ENCODE data around the gene HOXD13. TPM values are rescaled to one million over a fixed set of nuclear protein-coding genes. Genes with fewer than 3 reads are reported as not detected.

Gene HOXD13
- total and polyA plus RNA-seq, 2 of the 8 experiments (the other 6 are each of a cell fraction or from before 2014, with no cell fraction given): not detected

DNA sequence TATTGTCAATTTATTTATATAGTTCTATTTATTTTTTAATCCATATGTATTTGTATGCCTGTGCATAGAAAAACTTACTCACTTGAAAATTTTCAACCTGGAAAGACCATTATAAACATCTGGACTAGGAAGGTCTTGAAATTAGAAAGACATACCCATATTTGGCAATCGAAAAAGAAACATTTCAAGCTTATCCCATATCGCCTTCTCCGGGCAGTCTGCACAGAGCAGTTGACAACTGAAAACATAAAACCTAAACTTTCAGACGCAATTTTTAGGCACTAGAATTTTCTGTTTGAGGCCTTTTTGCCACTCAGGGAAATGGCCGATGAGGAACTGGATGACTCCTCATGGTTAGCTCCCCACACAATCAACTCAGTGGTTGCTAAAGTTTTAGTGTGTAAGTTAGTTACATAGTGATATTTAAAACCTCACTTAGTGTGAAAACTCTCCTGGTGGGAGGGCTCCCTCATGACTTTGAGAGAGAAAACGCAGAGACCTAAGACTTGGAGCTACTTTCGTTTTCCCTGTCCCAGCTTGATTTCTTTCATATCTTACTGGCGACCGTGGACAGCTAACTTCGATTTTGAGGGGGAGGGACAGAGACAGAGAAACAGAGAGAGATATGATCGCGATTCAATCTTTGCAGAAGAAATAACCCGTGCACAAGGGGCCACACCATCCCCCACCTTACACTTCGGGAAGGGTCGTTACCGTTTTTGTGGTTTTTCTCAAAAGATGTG is 3.9 kb downstream of the HOXD13 start:
- Histone ChIP-seq H3K23me2 (ENCODE audit: low read depth, low read length) (peaks cover 6% of the 10 kb centered on the region), H2BK5ac (ENCODE audit: low read depth, low read length) (peak overlapping the region; percentile 14; the same call in 1 of the 2 replicates), H4K8ac (ENCODE audit: extremely low read depth, insufficient read depth, low read length) (no peak overlapping the region), H3K27ac (ENCODE audit: low read depth, low read length) (no peak overlapping the region), H4K20me1 (replicated peaks in 1 of 2; ENCODE audit: control insufficient read depth in 1 of 2, insufficient read depth in 2 of 2, low read length in 2 of 2) (peaks cover 23 to 29% of the 10 kb centered on the region in 2 experiments), H3K9me3 (ENCODE audit: insufficient read depth in 2 of 2, low read depth in 1 of 2, low read length in 1 of 2) (no peaks in the 10 kb centered on the region; a peak in 1 of 4 replicates), H3K9ac (replicated peaks in 1 of 4; ENCODE audit: extremely low read depth in 1 of 4, low read depth in 3 of 4, low read length in 3 of 4) (no peak overlapping the region), H2AFZ (ENCODE audit: low read length) (no peak overlapping the region), H4K5ac (ENCODE audit: insufficient read length, low read depth, low read length) (no peak overlapping the region), H3K18ac (ENCODE audit: extremely low read depth, low read length) (no peak overlapping the region; the same call in 1 of the 2 replicates), H3K56ac (replicated peaks; ENCODE audit: insufficient read length, low read depth, low read length) (no peak overlapping the region), H3K79me2 (ENCODE audit: control insufficient read depth in 1 of 2, insufficient read depth in 2 of 2, low read length in 2 of 2) (no peaks in the 10 kb centered on the region), H3K4me2 (ENCODE audit: insufficient read depth in 1 of 2, low read depth in 2 of 2, low read length in 2 of 2) (peak overlapping the region; percentile 14 to 77), H2BK20ac (ENCODE audit: low read length) (no peak overlapping the region; the same call in 1 of the 2 replicates), H3K36me3 (ENCODE audit: control insufficient read depth in 2 of 4, insufficient read depth in 4 of 4, low read length in 3 of 4) (no peaks in the 10 kb centered on the region; a peak in 1 of 8 replicates), H2BK12ac (ENCODE audit: low read depth, low read length) (peak overlapping the region; percentile 12), H3K23ac (ENCODE audit: insufficient read length) (no peak overlapping the region), H2AK5ac (ENCODE audit: low read depth, low read length) (no peak overlapping the region), H3K14ac (ENCODE audit: insufficient read length) (no peak overlapping the region), H4K91ac (replicated peaks; ENCODE audit: insufficient read length, low read length) (peak overlapping the region; percentile 5), H3K27me3 (replicated peaks in 1 of 4; ENCODE audit: control insufficient read depth in 3 of 4, extremely low read depth in 1 of 4, insufficient read depth in 3 of 4, low read length in 3 of 4) (peaks cover 79 to 98% (median 91%) of the 10 kb centered on the region in 4 experiments), H2BK120ac (replicated peaks; ENCODE audit: low read depth, low read length) (no peak overlapping the region), H2BK15ac (ENCODE audit: low read length) (no peak overlapping the region), H3K79me1 (ENCODE audit: low read depth, low read length) (no peaks in the 10 kb centered on the region), H3K4me1 (replicated peaks in 1 of 4; ENCODE audit: control insufficient read depth in 3 of 4, insufficient read depth in 4 of 4, low read length in 3 of 4) (peaks cover 0 to 31% (median 18%) of the 10 kb centered on the region in 4 experiments; a peak in 6 of 7 replicates), H3K4ac (replicated peaks; ENCODE audit: insufficient read length, low read depth, low read length) (no peak overlapping the region), H3K4me3 (ENCODE audit: extremely low read depth in 1 of 4, insufficient read depth in 2 of 4, low read depth in 3 of 4, low read length in 4 of 4) (peak overlapping the region; percentile 1 to 54 (median 22); a peak in 5 of 8 replicates)
- ChIA-PET POLR2A (ENCODE audit: partially characterized antibody) (interaction anchor here (2.0 to 3.4 kb wide), 3 partner anchors 9 to 16 kb away, joined by 8 to 12 read pairs (median 8); partner anchors contain the start of gene HOXD11), CTCF (ENCODE audit: partially characterized antibody) (interaction anchor here (0.9 to 6.5 kb wide), 17 partner anchors 8 to 845 kb away, joined by 3 to 130 read pairs (median 8); partner anchors contain the start of genes EVX2 and HOXD11)
- FAIRE-seq (no peak), DNase-seq (ENCODE audit: low read depth in 1 of 2, low spot score in 2 of 2) (peak in 1 of 2 experiments; percentile 53)
- TF ChIP-seq RNF2 (IDR thresholded peaks at IDR 0.05; ENCODE audit: borderline replicate concordance, low read depth, low read length, missing control alignments, poor library complexity, severe bottlenecking): peak; percentile 79
- no peak for TF ChIP-seq GTF2F1 (IDR thresholded peaks at IDR 0.05; ENCODE audit: borderline replicate concordance, low read depth, low read length)
- no peak for TF ChIP-seq GABPA (IDR thresholded peaks at IDR 0.05; ENCODE audit: borderline replicate concordance, insufficient read depth, low read length)
- TF ChIP-seq, protein P1, sequence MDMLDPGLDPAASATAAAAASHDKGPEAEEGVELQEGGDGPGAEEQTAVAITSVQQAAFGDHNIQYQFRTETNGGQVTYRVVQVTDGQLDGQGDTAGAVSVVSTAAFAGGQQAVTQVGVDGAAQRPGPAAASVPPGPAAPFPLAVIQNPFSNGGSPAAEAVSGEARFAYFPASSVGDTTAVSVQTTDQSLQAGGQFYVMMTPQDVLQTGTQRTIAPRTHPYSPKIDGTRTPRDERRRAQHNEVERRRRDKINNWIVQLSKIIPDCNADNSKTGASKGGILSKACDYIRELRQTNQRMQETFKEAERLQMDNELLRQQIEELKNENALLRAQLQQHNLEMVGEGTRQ (IDR thresholded peaks at IDR 0.05; ENCODE audit: low read length): no peak
- TF ChIP-seq SP2 (IDR thresholded peaks at IDR 0.05; ENCODE audit: low read length): no peak
- TF ChIP-seq POLR2A (IDR thresholded peaks at IDR 0.05; ENCODE audit: control extremely low read depth in 1 of 2, low read depth in 2 of 2, low read length in 2 of 2): no peak
- no peak for TF ChIP-seq EZH2 (IDR thresholded peaks at IDR 0.05; ENCODE audit: low read depth, low read length, severe bottlenecking)
- TF ChIP-seq SRF (IDR thresholded peaks at IDR 0.05; ENCODE audit: low read depth, low read length): peak; percentile 42; the same call in 1 of the 2 replicates
- 6% methylated on average over 16 of the region's 16 CpGs; no CpG with 5 or more reads in 1 of the 2 experiments for WGBS, 2 experiments (ENCODE audit: extremely low coverage in 1 of 2, insufficient coverage in 1 of 2, insufficient read length in 1 of 2, insufficient replicate concordance in 2 of 2, low coverage in 1 of 2, low lambda C conversion rate in 2 of 2, missing lambda C conversion rate in 1 of 2)

Data from H1 (cell line).